Muscle of leg (tissue), 11 donors: ENCODE results near the gene LYST. TPM values are rescaled to one million over a fixed set of nuclear protein-coding genes. Genes with fewer than 3 reads are reported as not detected.
"Not testable (repeated sequence)": the region's sequence is repeated elsewhere in the genome, so short reads cannot be mapped to it uniquely, and the experiment has no call there.

Experiments used
- DNase-seq: peaks from one replicate; pipeline ENCODE4 v3.0.0; 2013
- H3K27ac ChIP-seq: one replicate; pipeline ENCODE4 v1.5.1; 2013; ENCODE audit warnings: mild to moderate bottlenecking, low read length, control low read depth
- H3K27me3 ChIP-seq: one replicate; pipeline ENCODE4 v1.6.1; 2013; ENCODE audit warnings: low read length; ENCODE audit not compliant: control insufficient read depth, insufficient read depth
- H3K36me3 ChIP-seq: one replicate; pipeline ENCODE4 v1.6.1; 2013; ENCODE audit warnings: low read length; ENCODE audit not compliant: control insufficient read depth, insufficient read depth
- H3K4me1 ChIP-seq: one replicate; pipeline ENCODE4 v1.6.1; 2013; ENCODE audit warnings: low read length; ENCODE audit not compliant: control insufficient read depth, insufficient read depth
- H3K4me3 ChIP-seq: one replicate; pipeline ENCODE4 v1.5.1; 2013; ENCODE audit warnings: low read length, control low read depth
- H3K9me3 ChIP-seq: replicated peaks from 2 replicates; pipeline ENCODE4 v1.6.1; 2013; ENCODE audit warnings: low read depth, low read length; ENCODE audit not compliant: control insufficient read depth
- WGBS: methylation state at CpG from one replicate; pipeline ENCODE4 v1.1.5; 2013; ENCODE audit warnings: missing lambda C conversion rate; ENCODE audit not compliant: insufficient coverage; 5-methylcytosine and 5-hydroxymethylcytosine counted together
- polyA plus RNA-seq, 8 donors: library from polyadenylated mRNA; unstranded; fragments of 120-200 nt; gene quantifications; one replicate each; pipeline versions ENCODE4 v1.2.1 to v1.2.3, GENCODE V29; 2013; ENCODE audit warnings: inconsistent platforms in 1 of 8, low replicate concordance in 1 of 8; ENCODE audit not compliant: insufficient read length in 8 of 8, insufficient read depth in 1 of 8
- total RNA-seq: library from RNA; stranded (reverse); fragments of 120-200 nt; gene quantifications from one replicate; pipeline ENCODE4 v1.2.4, GENCODE V29; 2013

The LYST gene
- total and polyA plus RNA-seq, 9 donors: 4.2 to 10.2 (median 5.5) TPM

DNA sequence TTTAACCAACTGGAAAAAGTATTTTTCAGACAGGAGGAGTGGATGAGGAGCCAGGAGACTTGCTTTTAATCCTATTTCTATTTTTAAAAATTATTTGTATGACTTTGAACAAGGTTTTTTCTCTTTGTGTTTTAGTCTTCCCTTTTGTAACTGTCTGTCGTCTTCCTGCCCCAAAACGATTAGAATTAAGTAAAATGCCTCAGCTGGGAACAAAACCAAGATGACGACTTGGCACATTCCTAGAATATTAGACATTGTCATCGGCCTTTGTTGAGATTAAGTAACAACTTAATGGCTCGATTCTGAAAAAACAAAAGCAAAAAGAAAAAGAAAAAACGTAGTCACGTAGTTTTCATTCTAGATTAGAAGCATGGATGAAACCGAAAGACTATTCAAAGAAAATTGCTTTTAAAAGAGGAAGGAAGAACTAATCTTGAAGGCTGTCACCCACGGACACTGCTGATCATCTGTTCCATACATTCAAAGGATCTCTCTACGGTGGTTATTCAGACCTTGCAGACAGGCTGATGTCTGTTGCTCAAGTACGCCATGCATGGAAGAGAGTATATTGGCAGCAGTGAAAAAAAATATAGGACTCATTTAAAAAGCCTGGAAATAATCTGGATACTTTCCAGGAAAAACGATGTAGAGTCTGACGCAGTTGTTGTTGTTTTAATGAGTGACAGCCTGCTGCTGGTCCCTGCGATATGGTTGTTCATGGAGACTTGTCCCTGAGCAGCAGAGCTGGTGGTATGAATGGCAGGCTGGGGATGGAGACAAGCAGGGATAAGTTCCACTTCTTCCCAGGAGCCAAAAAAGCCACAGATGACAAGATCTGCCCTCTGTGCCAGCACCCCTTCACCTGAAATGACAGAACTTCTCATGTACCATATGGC lies 234.0 kb downstream of the LYST start:
- 60% methylated on average over 6 of the region's 14 CpGs for WGBS
- H3K27ac ChIP-seq: no peak overlapping the region
- no peaks in the 10 kb centered on the region for H3K4me1 ChIP-seq
- H3K27me3 ChIP-seq: peaks cover 5% of the 10 kb centered on the region
- no peaks in the 10 kb centered on the region for H3K9me3 ChIP-seq
- DNase-seq: peak; percentile 46
- H3K4me3 ChIP-seq: no peak overlapping the region
- H3K36me3 ChIP-seq: no peaks in the 10 kb centered on the region

DNA sequence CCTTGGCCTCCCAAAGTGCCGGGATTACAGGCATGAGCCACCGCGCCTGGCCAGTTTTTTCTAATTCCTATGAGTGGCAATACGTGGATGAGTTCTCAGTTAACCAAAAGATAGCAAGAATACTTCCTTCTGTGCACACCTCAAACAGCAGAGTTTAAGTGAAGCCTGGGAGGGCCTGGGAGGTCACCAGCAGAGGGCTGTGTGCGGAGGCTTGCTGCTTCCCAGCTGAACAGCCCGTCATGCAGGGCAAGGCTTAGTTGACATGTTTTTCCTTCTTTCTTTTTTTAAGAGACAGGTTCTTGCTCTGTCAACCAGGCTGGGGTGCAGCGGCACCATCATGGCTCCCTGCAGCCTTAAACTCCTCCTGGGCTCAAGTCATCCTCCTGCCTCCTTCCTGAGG lies 234.9 kb downstream of the LYST start:
- H3K36me3 ChIP-seq: no peaks in the 10 kb centered on the region
- no peak overlapping the region for H3K4me3 ChIP-seq
- H3K27ac ChIP-seq: no peak overlapping the region
- peaks cover 5% of the 10 kb centered on the region for H3K27me3 ChIP-seq
- no peaks in the 10 kb centered on the region for H3K4me1 ChIP-seq
- H3K9me3 ChIP-seq: no peaks in the 10 kb centered on the region
- no peak for DNase-seq
- WGBS: 73% methylated on average over 3 of the region's 7 CpGs

DNA sequence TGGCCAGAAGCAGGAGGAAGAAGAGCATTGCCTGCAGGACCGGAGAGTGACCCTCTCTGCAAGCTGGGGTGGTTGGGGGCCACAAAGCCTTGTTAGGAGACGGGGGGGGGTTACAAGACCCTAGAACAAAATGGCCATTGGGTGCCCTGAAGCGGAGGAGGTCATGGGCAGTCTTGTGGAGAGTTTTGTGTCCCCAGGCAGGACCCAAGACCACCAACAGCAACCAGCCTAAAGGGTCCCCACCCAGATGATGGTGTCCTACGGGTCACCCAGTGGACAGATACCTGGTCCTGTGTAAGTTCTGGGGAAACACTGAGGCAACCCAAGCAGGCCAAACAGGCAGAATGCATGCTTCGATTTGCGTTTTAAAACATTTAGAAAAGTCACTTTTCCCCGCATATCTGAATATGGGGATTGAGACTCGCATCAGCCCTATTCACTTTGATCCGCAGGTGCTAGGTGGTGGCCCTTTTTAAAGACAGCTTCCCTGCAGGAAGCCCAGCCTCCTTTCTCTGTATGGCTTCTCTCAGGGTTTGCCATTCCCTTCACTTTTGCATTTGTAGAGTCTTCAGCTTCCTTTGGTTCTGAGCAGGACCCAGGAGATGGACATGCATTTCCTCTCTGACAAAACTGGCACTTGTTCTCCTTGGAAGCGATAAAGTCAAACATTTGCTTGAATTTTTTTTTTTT lies 238.2 kb downstream of the LYST start:
- no peak for DNase-seq
- H3K36me3 ChIP-seq: no peaks in the 10 kb centered on the region
- H3K4me1 ChIP-seq: no peaks in the 10 kb centered on the region
- 81% methylated on average over 8 of the region's 10 CpGs for WGBS
- H3K27ac ChIP-seq: no peak overlapping the region
- H3K9me3 ChIP-seq: no peaks in the 10 kb centered on the region
- no peak overlapping the region for H3K4me3 ChIP-seq
- H3K27me3 ChIP-seq: no peaks in the 10 kb centered on the region

DNA sequence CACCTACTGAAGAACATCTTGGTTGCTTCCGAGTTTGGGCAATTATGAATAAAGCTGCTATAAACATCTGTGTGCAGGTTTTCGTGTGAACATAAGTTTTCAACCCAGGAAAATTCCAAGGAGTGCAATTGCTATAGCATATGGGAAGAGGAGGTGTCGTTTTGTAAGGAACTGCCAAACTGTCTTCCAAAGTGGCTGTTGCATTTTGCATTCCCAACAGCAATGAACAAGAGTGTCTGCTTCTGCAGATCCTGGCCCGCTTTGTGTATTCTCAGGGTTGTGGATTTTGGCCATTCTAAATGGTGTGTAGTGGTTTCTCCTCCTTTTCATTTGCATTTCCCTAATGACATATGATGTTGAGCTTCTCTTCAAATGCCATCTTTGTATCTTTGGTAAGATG lies 240.9 kb downstream of the LYST start:
- Histone ChIP-seq H3K9me3 (no peaks in the 10 kb centered on the region), H3K4me3 (no peak overlapping the region), H3K4me1 (no peaks in the 10 kb centered on the region), H3K36me3 (no peaks in the 10 kb centered on the region), H3K27me3 (no peaks in the 10 kb centered on the region), H3K27ac (no peak overlapping the region)
- WGBS: 39% methylated on average over 2 of the region's 4 CpGs
- peak; percentile 57 for DNase-seq

DNA sequence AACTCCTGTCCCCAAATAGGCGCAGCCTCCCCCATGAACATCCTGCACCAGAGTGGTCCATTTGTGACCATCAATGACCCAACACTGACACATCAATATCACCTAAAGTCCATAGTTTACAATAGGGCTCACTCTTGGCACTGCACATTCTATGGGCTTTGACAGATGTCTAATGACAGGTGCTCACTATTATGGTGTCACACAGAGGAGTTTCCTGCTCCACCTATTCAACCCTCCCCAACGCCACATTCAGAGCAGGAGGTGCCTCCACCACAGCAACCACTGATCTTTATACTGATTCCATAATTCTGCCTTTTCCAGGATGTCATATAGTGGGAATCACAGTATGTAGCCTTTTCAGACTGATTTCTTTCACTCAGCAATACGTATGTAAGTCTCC lies 241.4 kb downstream of the LYST start:
- DNase-seq: no peak

DNA sequence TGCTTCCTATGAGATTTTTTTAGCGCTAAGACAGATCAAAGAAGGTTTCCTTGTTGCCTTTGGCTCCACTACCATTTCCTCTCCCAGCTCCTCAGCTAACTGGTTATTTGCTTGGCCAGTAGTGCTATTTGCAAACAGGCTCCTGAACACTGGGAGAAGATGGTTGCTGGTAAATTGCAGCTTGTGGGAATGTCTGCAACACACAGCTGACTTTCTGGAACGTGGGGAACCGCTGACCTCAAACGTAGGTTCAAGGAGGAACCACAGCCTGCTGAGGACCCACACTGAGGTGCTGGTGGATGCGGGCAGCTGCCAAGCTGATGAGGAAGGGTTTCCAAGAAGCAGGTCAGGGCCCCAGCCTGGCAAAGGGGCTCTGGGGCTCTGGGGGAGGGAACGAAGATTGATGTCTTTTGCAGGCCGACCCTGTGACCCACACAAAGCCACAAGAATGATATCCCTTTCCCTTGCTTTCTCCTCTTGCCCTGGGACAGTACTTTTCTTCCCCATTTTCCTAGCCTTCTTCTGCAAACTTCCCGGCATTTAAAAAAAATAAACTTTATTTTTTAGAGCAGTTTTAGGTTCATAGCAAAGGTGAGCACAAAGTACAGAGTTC lies 241.9 kb downstream of the LYST start:
- WGBS: 27% methylated on average over 5 of the region's 8 CpGs
- H3K27ac ChIP-seq: no peak overlapping the region
- no peaks in the 10 kb centered on the region for H3K9me3 ChIP-seq
- no peaks in the 10 kb centered on the region for H3K36me3 ChIP-seq
- no peak overlapping the region for H3K4me3 ChIP-seq
- H3K4me1 ChIP-seq: no peaks in the 10 kb centered on the region
- DNase-seq: peak; percentile 36
- no peaks in the 10 kb centered on the region for H3K27me3 ChIP-seq

More for the DNA sequence above, 241.4 kb downstream of the LYST start:
- Histone ChIP-seq H3K27ac (no peak overlapping the region), H3K36me3 (no peaks in the 10 kb centered on the region), H3K9me3 (no peaks in the 10 kb centered on the region), H3K27me3 (no peaks in the 10 kb centered on the region), H3K4me1 (no peaks in the 10 kb centered on the region), H3K4me3 (no peak overlapping the region)
- WGBS: 80% methylated on average over 1 of the region's 3 CpGs

DNA sequence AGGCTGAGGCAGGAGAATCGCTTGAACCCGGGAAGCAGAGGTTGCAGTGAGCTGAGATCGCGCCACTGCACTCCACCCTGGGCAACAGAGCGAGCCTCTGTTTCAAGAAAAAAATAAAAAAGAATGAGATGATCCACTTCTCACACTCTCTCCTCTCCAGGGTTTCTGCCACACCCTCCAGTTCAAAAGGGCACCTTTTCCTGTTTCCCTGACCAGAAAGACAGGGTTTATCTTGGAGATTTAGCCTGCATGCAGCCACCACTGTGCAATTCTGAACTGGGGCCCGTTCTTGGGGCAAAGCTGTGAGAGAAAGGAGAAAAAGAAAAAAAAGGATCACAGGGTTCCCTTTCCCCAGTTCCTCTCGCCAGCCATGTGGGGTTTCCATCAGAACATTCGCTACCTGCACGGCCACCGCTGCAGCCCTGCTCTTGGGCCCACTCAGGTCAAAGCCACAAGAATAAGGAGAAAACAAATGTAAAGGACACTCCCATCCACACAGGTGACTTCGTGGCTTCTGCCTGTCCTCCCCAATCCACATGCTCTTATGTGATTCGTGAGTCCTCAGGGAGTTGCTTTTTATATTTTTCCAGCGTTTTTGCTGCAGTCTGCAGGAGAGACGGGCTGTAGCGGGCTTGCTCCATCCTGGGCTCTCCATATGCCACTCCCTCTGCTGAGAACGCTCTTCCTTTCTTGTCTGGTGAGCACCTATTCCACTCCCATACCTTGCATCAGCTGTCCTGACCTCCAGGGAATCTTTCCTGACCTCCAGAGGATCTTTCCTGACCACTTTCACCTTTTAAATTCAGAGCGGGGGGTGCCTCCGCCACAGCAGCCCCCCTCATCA lies 243.5 kb downstream of the LYST start:
- Histone ChIP-seq H3K27ac (no peak overlapping the region), H3K9me3 (no peaks in the 10 kb centered on the region), H3K36me3 (no peaks in the 10 kb centered on the region), H3K4me3 (no peak overlapping the region), H3K4me1 (no peaks in the 10 kb centered on the region), H3K27me3 (no peaks in the 10 kb centered on the region)
- no peak for DNase-seq
- 60% methylated on average over 6 of the region's 18 CpGs for whole genome bisulfite sequencing

DNA sequence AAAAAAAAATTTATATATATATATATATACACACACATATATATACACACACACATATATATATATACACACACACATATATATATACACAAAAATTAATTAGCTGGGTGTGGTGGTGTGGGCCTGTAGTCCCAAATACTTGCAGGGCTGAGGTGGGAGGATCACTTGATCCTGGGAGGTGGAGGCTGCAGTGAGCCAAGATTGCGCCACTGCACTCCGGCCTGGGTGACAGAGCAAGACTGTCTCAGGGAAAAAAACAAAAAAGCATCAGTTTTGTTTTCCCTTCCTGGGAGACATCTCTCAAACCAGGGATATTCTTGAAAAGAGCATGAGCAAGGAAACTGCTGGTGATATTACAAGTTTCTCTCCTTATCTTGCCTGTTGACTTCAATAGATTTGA lies 247.6 kb downstream of the LYST start:
- no CpG with 5 or more reads among the region's 2 CpGs for WGBS
- not testable (repeated sequence) for DNase-seq, H3K4me3 ChIP-seq

DNA sequence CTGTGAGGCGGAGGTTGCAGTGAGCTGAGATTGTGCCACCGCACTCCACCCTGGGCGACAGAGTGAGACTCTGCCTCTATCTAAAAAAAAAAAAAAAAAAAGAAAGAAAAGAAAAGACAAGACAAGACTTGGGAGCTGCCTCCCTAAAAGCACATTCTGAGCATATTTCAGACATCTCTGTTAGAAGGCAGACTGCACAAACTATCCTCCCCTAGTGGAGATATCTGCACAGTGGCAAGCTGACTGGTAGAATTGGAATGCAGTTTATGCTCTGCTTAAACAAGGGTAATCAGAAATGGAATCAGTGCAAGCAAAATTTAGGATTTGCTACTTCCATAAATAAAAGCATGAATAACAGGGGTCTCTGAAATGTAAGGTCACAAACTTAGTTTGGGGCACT lies 248.9 kb downstream of the LYST start:
- no CpG with 5 or more reads among the region's 3 CpGs for WGBS
- Histone ChIP-seq H3K27me3 (no peaks in the 10 kb centered on the region), H3K9me3 (no peaks in the 10 kb centered on the region), H3K36me3 (no peaks in the 10 kb centered on the region), H3K4me3 (no peak overlapping the region), H3K4me1 (no peaks in the 10 kb centered on the region), H3K27ac (no peak overlapping the region)
- no peak for DNase-seq

More for the DNA sequence above, 247.6 kb downstream of the LYST start:
- H3K36me3 ChIP-seq, H3K4me1 ChIP-seq, H3K27ac ChIP-seq, H3K27me3 ChIP-seq, H3K9me3 ChIP-seq: not testable (repeated sequence)
